Activated naive CD4-positive, alpha-beta T cell (primary cell): ENCODE data around the gene ZNF470.

Experiments used
- DNase-seq, 4 experiments: peaks; one replicate each; lab custom pipeline; 2025; lab: John Stamatoyannopoulos, UW

ZNF470 gene

DNA sequence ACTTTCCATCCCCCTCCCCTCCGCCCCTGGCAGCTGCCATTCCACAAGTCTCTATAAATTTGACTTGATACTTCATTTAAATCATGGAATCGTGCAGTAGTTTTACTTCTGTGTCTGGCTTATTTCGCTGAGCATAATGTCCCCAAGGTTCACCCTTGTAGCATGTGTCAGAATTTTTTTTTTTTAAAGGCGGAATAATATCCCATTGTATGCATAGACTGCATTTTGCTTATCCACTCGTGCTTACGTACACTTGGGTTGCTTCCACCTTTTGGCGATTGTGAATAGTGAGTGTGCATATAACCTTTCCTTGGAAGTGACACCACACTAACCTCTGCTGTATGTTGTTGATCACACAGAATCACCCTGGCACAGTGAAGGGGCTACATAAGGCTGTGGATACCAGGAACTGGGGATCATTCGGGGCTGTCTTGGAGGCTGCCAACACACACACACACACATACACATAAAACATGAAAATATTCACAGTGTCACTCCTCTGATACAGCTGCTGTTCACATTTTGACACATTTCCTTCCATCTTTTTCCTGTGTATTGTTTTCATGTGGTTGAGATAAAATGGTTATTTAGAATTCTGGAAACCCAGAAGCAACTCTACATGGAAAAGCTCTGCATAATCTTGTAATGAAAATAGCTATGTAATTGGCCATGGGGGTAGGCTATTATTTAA is 41.2 kb downstream of the ZNF470 start:
- DNase-seq, result no peak

DNA sequence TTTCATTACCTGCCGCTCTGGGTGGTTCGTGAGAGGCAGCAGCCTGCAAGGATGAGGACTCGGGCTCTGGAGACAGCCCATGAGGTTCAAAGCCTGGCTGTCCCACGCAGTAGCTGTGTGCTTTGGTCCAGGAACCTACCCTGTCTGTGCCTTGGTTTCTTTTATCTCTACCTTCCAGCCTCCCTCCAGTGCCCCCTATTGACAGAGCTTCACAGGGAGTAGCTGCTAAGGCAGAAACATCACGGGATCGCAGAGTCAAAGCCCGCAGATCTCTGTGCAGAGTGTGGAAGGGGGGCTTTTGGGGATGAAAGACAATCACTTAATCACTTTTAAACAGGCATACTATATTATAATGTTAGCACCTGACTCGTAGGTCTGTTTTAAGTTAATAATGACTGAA is 44.0 kb downstream of the ZNF470 start:
- no peak for DNase-seq

DNA sequence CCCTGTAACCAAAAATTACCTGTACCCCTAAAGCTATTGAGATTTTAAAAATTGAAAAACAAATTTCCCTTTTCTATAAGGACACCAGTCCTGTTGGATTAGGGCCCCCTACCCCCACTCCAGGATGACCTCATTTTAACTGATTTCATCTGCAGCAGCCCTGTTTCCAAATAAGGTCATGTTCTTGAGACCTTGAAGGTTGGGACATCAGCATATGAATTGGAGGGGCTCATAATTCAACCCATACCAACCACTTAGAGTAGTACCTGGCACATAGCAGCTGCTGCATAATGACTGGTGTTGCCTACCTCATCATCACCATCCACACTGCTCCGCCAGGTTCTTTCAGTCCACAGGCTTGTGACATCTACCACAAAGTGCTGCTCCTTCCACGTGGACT is 45.5 kb downstream of the ZNF470 start:
- DNase-seq, result no peak

DNA sequence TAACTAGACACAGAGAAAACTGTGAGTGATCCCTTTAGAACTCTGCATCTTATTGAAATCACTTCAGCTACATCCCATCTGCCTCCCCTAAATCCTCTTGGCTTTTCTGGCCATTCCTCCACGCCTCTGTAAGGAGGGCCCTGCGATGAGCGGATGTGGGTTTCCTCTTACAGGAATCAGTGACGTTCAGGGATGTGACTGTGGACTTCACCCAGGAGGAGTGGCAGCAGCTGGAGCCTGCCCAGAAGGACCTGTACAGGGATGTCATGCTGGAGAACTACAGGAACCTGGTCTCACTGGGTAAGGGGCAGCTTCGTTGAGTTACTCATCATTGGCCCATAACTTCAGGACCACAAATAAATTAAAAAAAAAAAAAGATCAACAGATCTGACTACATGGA is 46.4 kb downstream of the ZNF470 start:
- DNase-seq, result no peak

DNA sequence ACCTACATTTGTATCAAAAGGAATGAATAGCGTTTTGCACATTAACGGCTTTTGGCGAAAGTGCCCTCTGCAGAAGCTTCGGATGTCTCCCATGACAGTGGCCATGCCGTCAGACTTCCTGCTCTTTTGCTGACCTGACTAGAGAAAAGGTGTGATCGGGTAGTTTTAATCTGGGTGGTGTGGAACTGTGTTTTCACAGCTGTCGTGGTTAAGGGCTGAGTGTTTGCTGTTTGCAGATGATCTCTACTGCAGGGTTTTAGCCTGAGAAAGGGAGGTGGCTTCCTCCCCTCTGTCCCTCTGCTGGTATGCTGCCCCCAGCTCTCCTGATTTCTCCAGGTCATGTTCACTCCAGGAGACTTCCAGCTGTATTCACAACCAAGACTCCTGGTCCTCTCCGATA is 50.3 kb downstream of the ZNF470 start:
- no peak for DNase-seq

DNA sequence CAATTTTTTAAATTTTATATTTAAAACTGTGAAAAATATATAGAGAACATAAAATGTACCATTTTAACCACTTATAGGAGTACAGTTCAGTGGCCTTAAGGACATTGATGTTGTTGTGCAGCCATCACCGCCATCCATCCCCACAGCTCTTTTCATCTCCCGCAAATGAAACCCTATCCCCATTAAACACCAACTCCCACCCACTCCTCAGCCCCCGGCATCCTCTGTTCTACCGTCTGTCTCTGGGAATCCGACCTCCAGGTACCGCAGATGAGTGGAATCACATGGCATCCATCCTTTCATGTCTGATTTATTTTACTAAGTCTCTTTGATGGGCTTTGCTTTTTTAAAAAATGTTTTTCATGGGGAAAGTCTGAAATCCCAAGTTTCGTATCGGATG is 51.9 kb downstream of the ZNF470 start:
- no peak for DNase-seq

DNA sequence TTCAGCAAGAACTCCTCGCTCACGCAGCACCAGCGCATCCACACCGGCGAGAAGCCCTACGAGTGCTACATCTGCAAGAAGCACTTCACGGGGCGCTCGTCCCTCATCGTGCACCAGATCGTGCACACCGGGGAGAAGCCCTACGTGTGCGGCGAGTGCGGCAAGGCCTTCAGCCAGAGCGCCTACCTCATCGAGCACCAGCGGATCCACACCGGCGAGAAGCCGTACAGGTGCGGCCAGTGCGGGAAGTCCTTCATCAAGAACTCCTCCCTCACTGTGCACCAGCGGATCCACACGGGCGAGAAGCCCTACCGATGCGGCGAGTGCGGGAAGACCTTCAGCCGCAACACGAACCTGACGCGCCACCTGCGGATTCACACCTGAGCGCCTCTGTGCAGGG is 55.1 kb downstream of the ZNF470 start:
- no peak for DNase-seq

DNA sequence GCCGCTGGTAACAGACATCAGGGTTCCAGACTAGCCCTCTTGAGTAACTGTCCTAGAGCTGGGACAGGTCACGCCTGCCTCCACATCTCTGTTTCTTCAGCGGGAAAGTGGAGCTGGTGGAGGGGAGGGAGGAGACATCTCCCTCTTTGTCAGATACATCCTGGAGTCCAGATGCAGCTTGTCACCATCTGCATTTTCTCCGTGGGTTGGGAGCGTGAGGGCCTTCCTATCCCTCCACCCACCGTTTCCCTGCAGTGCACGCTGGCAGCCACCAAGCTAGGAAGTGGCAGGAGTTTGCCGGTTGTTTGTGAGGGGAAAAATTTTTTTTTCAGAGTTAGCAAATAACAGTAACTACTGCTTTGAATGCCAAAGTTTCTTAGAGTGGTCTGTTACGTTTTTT is 55.7 kb downstream of the ZNF470 start:
- no peak for DNase-seq

DNA sequence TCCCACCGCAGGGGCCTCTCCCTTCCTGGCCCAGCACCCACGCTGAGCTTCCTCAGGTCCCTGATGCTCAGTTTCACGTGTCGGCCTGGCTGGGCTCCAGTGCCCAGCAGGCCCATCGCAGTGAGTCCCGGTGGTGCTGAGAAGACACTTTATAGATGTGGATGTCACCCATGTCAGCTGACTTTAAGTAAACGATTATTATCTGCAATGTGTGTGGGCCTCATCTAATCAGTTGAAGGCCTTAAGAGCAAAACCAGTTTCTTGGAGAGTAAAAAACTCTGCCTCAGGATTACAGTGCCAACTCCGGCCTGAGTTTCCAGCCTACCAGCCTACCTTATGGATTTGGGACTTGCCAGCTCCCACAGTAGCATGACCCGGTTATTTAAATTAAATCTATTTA is 58.4 kb downstream of the ZNF470 start:
- no peak for DNase-seq

DNA sequence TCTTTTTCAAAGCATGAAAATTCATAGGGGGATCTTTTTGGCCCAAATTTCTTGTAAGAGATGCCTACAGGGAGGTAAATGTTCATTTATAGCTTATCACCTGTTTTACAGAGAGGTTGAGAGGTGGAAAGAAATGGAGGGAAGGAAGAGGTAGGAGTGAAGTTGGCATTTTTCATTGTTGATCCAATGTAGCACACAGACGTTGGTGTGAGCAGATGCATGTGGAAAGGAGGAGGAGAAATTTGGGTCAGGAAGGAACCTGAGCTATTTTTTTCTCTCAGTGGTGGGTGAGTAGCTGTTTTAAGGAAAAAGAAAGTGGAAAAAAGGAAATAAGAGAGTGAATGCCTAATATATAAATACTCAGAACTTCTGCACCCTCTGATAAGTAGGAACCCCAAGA is 65.8 kb downstream of the ZNF470 start:
- no peak for DNase-seq

DNA sequence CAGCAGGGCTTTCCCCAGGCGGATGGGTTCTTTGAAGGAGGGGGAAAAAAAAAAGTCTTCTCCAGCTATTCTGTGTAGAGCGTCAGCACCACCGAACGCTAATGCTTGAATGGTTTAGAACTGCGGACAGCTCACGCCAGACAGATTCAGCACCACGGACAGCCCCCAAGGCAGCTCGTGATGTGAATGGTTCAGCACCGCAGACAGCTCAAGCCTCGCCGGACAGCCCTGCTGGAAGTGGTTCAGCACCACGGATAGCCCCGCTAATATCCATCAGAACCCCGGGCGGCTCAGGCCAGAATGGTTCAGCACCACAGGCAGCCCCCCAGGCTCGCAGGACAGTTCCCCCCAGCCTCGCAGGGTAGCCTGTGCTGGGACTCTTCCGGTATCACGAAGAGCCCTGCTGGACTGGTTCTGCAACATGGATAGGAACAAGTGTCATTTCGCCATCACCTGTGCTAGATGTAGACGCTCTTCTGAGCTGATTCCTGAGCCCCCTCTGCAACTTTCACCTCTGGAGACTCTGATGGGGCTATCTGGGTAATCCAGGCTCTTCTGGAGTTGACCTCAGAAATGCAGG is 70.8 kb downstream of the ZNF470 start:
- DNase-seq, result no peak
